ENCODE results near the gene KRT26.

- no peak for TF ChIP-seq CTCF (IDR thresholded peaks at IDR 0.05; ENCODE audit: low read depth, low read length)
- TF ChIP-seq MYC (IDR thresholded peaks at IDR 0.05; ENCODE audit: low read depth, low read length), result no peak
- no peak for TF ChIP-seq POLR2A (IDR thresholded peaks at IDR 0.05; ENCODE audit: extremely low read depth, insufficient read length)
Observed at GRCh38 chr17:40796846-40797245, 24.8 kb upstream of the KRT26 start.

Data from NB4 (cell line).